A673 (cell line): ENCODE results near the gene FASTKD3. TPM values are rescaled to one million over a fixed set of nuclear protein-coding genes. Genes with fewer than 3 reads are reported as not detected.

ENCODE experiments used
- BruUV-seq: library from RNA; stranded (reverse); fragments of 400-500 nt; replicated peaks from 2 replicates; lab custom pipeline; 2021; lab: Mats Ljungman, UMichigan
- CTCF ChIA-PET: fragments of 300-600 bp; sonication (Branson Sonifier 250); formaldehyde crosslinking; loops from one replicate; lab custom pipeline; 2022; ENCODE audit warnings: antibody characterized with exemption; lab: Charles Lee
- POLR2A ChIA-PET: fragments of 300-600 bp; sonication (Branson Sonifier 250); formaldehyde crosslinking; loops from one replicate; lab custom pipeline; 2022; ENCODE audit warnings: antibody characterized with exemption; ENCODE audit not compliant: low non-redundant PET; lab: Charles Lee
- DNase-seq: peaks from one replicate; pipeline ENCODE4 v3.0.0-alpha.2; 2015; ENCODE audit warnings: low spot score
- H3K27ac ChIP-seq: fragments of 200-600 bp; sonication (generic); 2 replicates; pipeline ENCODE4 v1.5.1; 2016; ENCODE audit warnings: mixed run types, low read depth, mild to moderate bottlenecking, mixed read lengths, antibody characterized with exemption, low read length; ENCODE audit not compliant: poor library complexity, severe bottlenecking
- H3K27me3 ChIP-seq: fragments of 200-600 bp; sonication (generic); replicated peaks from 2 replicates; pipeline ENCODE4 v1.6.1; 2017; ENCODE audit warnings: mixed run types, low read depth, mild to moderate bottlenecking, mixed read lengths, antibody characterized with exemption, low read length; ENCODE audit not compliant: insufficient read depth, poor library complexity
- H3K36me3 ChIP-seq: fragments of 200-600 bp; sonication (generic); 2 replicates; pipeline ENCODE4 v1.6.1; 2016; ENCODE audit warnings: mixed run types, mild to moderate bottlenecking, mixed read lengths, antibody characterized with exemption, low read length; ENCODE audit not compliant: insufficient read depth, poor library complexity, severe bottlenecking
- H3K4me1 ChIP-seq: fragments of 200-600 bp; sonication (generic); 2 replicates; pipeline ENCODE4 v1.6.1; 2017; ENCODE audit warnings: mixed run types, mild to moderate bottlenecking, mixed read lengths, antibody characterized with exemption, low read length; ENCODE audit not compliant: insufficient read depth, poor library complexity, severe bottlenecking
- H3K4me3 ChIP-seq: fragments of 200-600 bp; sonication (generic); 2 replicates; pipeline ENCODE4 v1.5.1; 2016; ENCODE audit warnings: low read depth, mixed run types, mild to moderate bottlenecking, mixed read lengths, low read length; ENCODE audit not compliant: poor library complexity, severe bottlenecking
- H3K9me3 ChIP-seq: fragments of 200-600 bp; sonication (generic); 2 replicates; pipeline ENCODE4 v1.6.1; 2016; ENCODE audit warnings: mixed run types, low read depth, mild to moderate bottlenecking, mixed read lengths, antibody characterized with exemption, low read length; ENCODE audit not compliant: poor library complexity, severe bottlenecking
- CTCF ChIP-seq: fragments of 300-800, 200-600 bp; sonication (generic); conservative IDR thresholded peaks from 2 replicates; pipeline ENCODE4 v1.5.1; 2017; ENCODE audit warnings: low read depth, mild to moderate bottlenecking, antibody characterized with exemption, low read length, moderate library complexity, mixed read lengths
- EZH2 ChIP-seq: fragments of 200-600 bp; sonication (generic); IDR thresholded peaks from 2 replicates; pipeline ENCODE4 v1.6.1; 2017; ENCODE audit warnings: borderline replicate concordance, low read depth, mild to moderate bottlenecking, mixed read lengths, antibody characterized with exemption, low read length; ENCODE audit not compliant: poor library complexity, severe bottlenecking
- intact Hi-C: fragments of 100-400 bp; cut with micrococcal nuclease; formaldehyde crosslinking; loops from one replicate; pipeline ENCODE4 v1.10.0; 2022; ENCODE audit not compliant: unreplicated experiment
- total RNA-seq: library from RNA; stranded (reverse); gene quantifications from 2 replicates; pipeline ENCODE4 v1.2.3, GENCODE V29; 2021

The FASTKD3 gene
- total RNA-seq, 1 experiment from 2014 or later: 16.8 TPM

GRCh38 chr5:7884491-7885267 is 15.8 kb upstream of the FASTKD3 start:
- no peak for DNase-seq
- Histone ChIP-seq H3K27me3 (no peaks in the 10 kb centered on the region), H3K4me1 (peaks cover 16% of the 10 kb centered on the region), H3K4me3 (no peak overlapping the region), H3K27ac (no peak overlapping the region), H3K36me3 (peaks cover 76% of the 10 kb centered on the region), H3K9me3 (no peaks in the 10 kb centered on the region)
- CTCF ChIA-PET: interaction anchor here (1.1 kb wide), 1 partner anchor 12 kb away, joined by 3 read pairs; no protein-coding TSS in a partner anchor
- TF ChIP-seq CTCF: no peak
- TF ChIP-seq EZH2: no peak
- intact Hi-C loops: no loop called here
- POLR2A ChIA-PET: no interaction called here
- BruUV-seq: no TSS peak

- H3K9me3 ChIP-seq: no peaks in the 10 kb centered on the region
- H3K4me3 ChIP-seq: no peak overlapping the region
- no TSS peak for BruUV-seq
- ChIA-PET CTCF (no interaction called here), POLR2A (no interaction called here)
- H3K27ac ChIP-seq: no peak overlapping the region
- peaks cover 30% of the 10 kb centered on the region for H3K4me1 ChIP-seq
- H3K27me3 ChIP-seq: no peaks in the 10 kb centered on the region
- intact Hi-C loops: no loop called here
- H3K36me3 ChIP-seq: peaks cover 77% of the 10 kb centered on the region
- DNase-seq: peak; percentile 6
- TF ChIP-seq EZH2: no peak
- no peak for TF ChIP-seq CTCF
These were observed 14.1 kb upstream of the FASTKD3 start for GRCh38 chr5:7882926-7883325.

- Histone ChIP-seq H3K4me1 (peaks cover 30% of the 10 kb centered on the region), H3K27ac (no peak overlapping the region), H3K4me3 (no peak overlapping the region), H3K27me3 (no peaks in the 10 kb centered on the region), H3K36me3 (peaks cover 81% of the 10 kb centered on the region), H3K9me3 (no peaks in the 10 kb centered on the region)
- intact Hi-C loops: no loop called here
- BruUV-seq: no TSS peak
- POLR2A ChIA-PET: no interaction called here
- CTCF ChIA-PET: no interaction called here
- TF ChIP-seq EZH2 (no peak), CTCF (no peak)
- DNase-seq: no peak
These were observed 13.0 kb upstream of the FASTKD3 start for GRCh38 chr5:7881816-7882215.
